GM23338 (cell line): ENCODE results near the gene SMAD3. TPM values are rescaled to one million over a fixed set of nuclear protein-coding genes. Genes with fewer than 3 reads are reported as not detected.

Experiments
- ATAC-seq: fragments of 200-7000 bp; cut with Tn5 transposase; 3 replicates; pipeline ENCODE4 v1.9.1; 2020
- DNase-seq: peaks from one replicate; pipeline ENCODE4 v3.0.0-alpha.2; 2015; ENCODE audit warnings: low spot score
- H2AFZ ChIP-seq: fragments of 200-600 bp; sonication (generic); 2 replicates; pipeline ENCODE4 v1.8.0; 2016; ENCODE audit warnings: antibody characterized with exemption, mild to moderate bottlenecking, moderate library complexity
- H3F3A ChIP-seq: fragments of 200-600 bp; sonication (generic); replicated peaks from 2 replicates; pipeline ENCODE4 v1.8.0; 2017; ENCODE audit warnings: antibody characterized with exemption, mixed run types, low read depth
- H3K27ac ChIP-seq: fragments of 200-600 bp; sonication (generic); 2 replicates; pipeline ENCODE4 v1.6.1; 2016; ENCODE audit warnings: low read depth
- H3K27me3 ChIP-seq: fragments of 200-600 bp; sonication (generic); 2 replicates; pipeline ENCODE4 v1.8.0; 2016; ENCODE audit warnings: mild to moderate bottlenecking, mixed run types, moderate library complexity; ENCODE audit not compliant: insufficient read depth
- H3K36me3 ChIP-seq: fragments of 200-600 bp; sonication (generic); 2 replicates; pipeline ENCODE4 v1.8.0; 2016; ENCODE audit warnings: mild to moderate bottlenecking; ENCODE audit not compliant: insufficient read depth
- H3K4me1 ChIP-seq: fragments of 200-600 bp; sonication (generic); 2 replicates; pipeline ENCODE4 v1.8.0; 2016; ENCODE audit warnings: mild to moderate bottlenecking, moderate library complexity; ENCODE audit not compliant: insufficient read depth
- H3K4me2 ChIP-seq: fragments of 200-600 bp; sonication (generic); 2 replicates; pipeline ENCODE4 v1.7.1; 2017; ENCODE audit warnings: mixed run types
- H3K4me3 ChIP-seq: fragments of 200-600 bp; sonication (generic); 2 replicates; pipeline ENCODE4 v1.6.1; 2016; ENCODE audit warnings: mixed run types
- H3K79me2 ChIP-seq: fragments of 200-600 bp; sonication (generic); replicated peaks from 2 replicates; pipeline ENCODE4 v1.8.0; 2017; ENCODE audit warnings: mild to moderate bottlenecking; ENCODE audit not compliant: insufficient read depth
- H3K9me2 ChIP-seq: fragments of 200-600 bp; sonication (generic); 2 replicates; pipeline ENCODE4 v1.8.0; 2017; ENCODE audit not compliant: insufficient read depth
- H4K20me1 ChIP-seq: fragments of 200-600 bp; sonication (generic); replicated peaks from 2 replicates; pipeline ENCODE4 v1.8.0; 2017; ENCODE audit warnings: mild to moderate bottlenecking; ENCODE audit not compliant: insufficient read depth
- H3K27ac Mint-ChIP-seq: 2 replicates; pipeline ENCODE4 v1.8.0; 2020; ENCODE audit warnings: inconsistent platforms, mild to moderate bottlenecking, moderate library complexity, mixed read lengths
- H3K27me3 Mint-ChIP-seq: 3 replicates; pipeline ENCODE4 v1.8.0; 2022; ENCODE audit warnings: low read depth, mild to moderate bottlenecking, moderate library complexity, mixed read lengths, inconsistent platforms; ENCODE audit not compliant: insufficient read depth, poor library complexity
- H3K36me3 Mint-ChIP-seq: 3 replicates; pipeline ENCODE4 v1.8.0; 2021; ENCODE audit warnings: low read depth, mild to moderate bottlenecking, inconsistent platforms, moderate library complexity, mixed read lengths
- H3K4me1 Mint-ChIP-seq: 3 replicates; pipeline ENCODE4 v1.8.0; 2020; ENCODE audit warnings: mild to moderate bottlenecking, inconsistent platforms, mixed read lengths
- H3K4me3 Mint-ChIP-seq: 3 replicates; pipeline ENCODE4 v1.8.0; 2021; ENCODE audit warnings: moderate library complexity, mild to moderate bottlenecking, inconsistent platforms, mixed read lengths
- H3K9me3 Mint-ChIP-seq: 3 replicates; pipeline ENCODE4 v1.8.0; 2020; ENCODE audit warnings: moderate library complexity, mild to moderate bottlenecking, inconsistent platforms, mixed read lengths
- CREB1 ChIP-seq: fragments of 250-450 bp; sonication (Bioruptor Pico); IDR thresholded peaks from 2 replicates; pipeline ENCODE4 v1.5.0; 2020; ENCODE audit warnings: low read depth, mild to moderate bottlenecking, moderate library complexity
- CTCF ChIP-seq, 2 experiments: fragments of 200-600 bp in 1 of 2; sonication (generic) in 1 of 2; conservative IDR thresholded peaks; 2 replicates each; pipeline versions ENCODE4 v1.5.1 to v1.6.1; 2016 to 2017; ENCODE audit warnings: antibody characterized with exemption in 2 of 2, low read depth in 2 of 2, mild to moderate bottlenecking in 2 of 2, moderate library complexity in 1 of 2
- EZH2 ChIP-seq: fragments of 200-600 bp; sonication (generic); IDR thresholded peaks from one replicate; pipeline ENCODE4 v1.8.0; 2017; ENCODE audit warnings: antibody characterized with exemption, mild to moderate bottlenecking, low read depth; ENCODE audit not compliant: unreplicated experiment
- EZH2phosphoT487 ChIP-seq: fragments of 200-600 bp; sonication (generic); IDR thresholded peaks from one replicate; pipeline ENCODE4 v1.8.1; 2018; ENCODE audit warnings: antibody characterized with exemption; ENCODE audit not compliant: unreplicated experiment
- JUNB ChIP-seq: IDR thresholded peaks from one replicate; pipeline ENCODE4 v1.6.1; 2016; ENCODE audit warnings: antibody characterized with exemption; ENCODE audit not compliant: unreplicated experiment
- STAT1 ChIP-seq: IDR thresholded peaks from one replicate; pipeline ENCODE4 v1.6.1; 2016; ENCODE audit warnings: antibody characterized with exemption; ENCODE audit not compliant: unreplicated experiment
- ZNF114 ChIP-seq: fragments of 250-450 bp; sonication (Bioruptor Pico); IDR thresholded peaks from 2 replicates; pipeline ENCODE4 v1.5.0; 2020; ENCODE audit warnings: mild to moderate bottlenecking, moderate library complexity
- ZNF331 ChIP-seq: fragments of 250-450 bp; sonication (Bioruptor Pico); IDR thresholded peaks from 2 replicates; pipeline ENCODE4 v1.5.0; 2020; ENCODE audit warnings: low read depth, mild to moderate bottlenecking, moderate library complexity
- polyA plus RNA-seq: library from polyadenylated mRNA; unstranded; fragments of >200 nt; fragmentation: Nextera tagmentation; extraction: Ambion mirVana; gene quantifications from 2 replicates; pipeline ENCODE4 v1.2.1, GENCODE V29; 2016
- total RNA-seq: library from RNA; depleted of rRNA; stranded (reverse); fragments of >200 nt; shearing (Covaris generic); gene quantifications from 2 replicates; pipeline ENCODE4 v1.2.3, GENCODE V29; 2014
- TF ChIP-seq, protein P1 (sequence below): IDR thresholded peaks from one replicate; pipeline ENCODE4 v1.6.1; 2018; ENCODE audit warnings: antibody characterized with exemption; ENCODE audit not compliant: unreplicated experiment

SMAD3 gene
- total and polyA plus RNA-seq, 2 experiments from 2014 or later = 4.9 to 11.6 TPM

- TF ChIP-seq ZNF114 (CRISPR knock-in tag) (no peak), JUNB (no peak), STAT1 (no peak), CTCF (conservative IDR thresholded peaks at IDR 0.05; ENCODE audit: low read depth in 2 of 2) (no peak), CREB1 (CRISPR knock-in tag) (no peak), ZNF331 (CRISPR knock-in tag) (no peak), EZH2 (no peak)
Observed at GRCh38 chr15:67049351-67050044, 15.9 kb upstream of the SMAD3 start (continued).

DNA sequence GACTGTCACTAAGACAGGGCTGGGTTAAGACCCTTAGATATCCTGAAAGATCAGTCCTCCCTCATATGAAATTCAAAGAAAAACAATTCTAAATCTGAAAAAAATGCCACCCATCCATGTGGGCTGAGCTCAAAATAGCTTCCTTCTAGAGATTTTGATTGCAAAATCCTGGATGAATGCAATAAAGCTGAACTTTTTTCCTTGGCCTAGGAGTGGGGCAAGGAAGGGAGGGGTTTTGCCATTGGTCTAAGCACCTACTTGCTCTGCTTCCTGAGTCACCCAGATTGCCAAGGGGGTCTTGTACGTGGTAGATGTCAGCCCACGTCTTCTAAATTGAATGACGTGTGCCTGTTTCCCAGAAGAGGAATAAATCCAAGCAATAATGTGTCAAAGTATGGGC, 15.3 kb upstream of the SMAD3 start:
- no peaks in the 10 kb centered on the region for H3K9me2 ChIP-seq
- H3K27ac ChIP-seq = no peak overlapping the region
- 0 out of 2 replicates have a peak, but pooled peaks cover 2% of the 10 kb centered on the region for H3F3A ChIP-seq
- Mint-ChIP-seq H3K4me1 (peaks cover 10% of the 10 kb centered on the region), H3K27ac (no peak overlapping the region), H3K4me3 (no peak overlapping the region), H3K36me3 (no peaks in the 10 kb centered on the region), H3K9me3 (no peaks in the 10 kb centered on the region), H3K27me3 (peaks cover 6% of the 10 kb centered on the region)
- H2AFZ ChIP-seq = no peak overlapping the region; the same call in 1 of the 2 replicates
- H3K36me3 ChIP-seq = no peaks in the 10 kb centered on the region
- no peak for DNase-seq
- H3K27me3 ChIP-seq = no peaks in the 10 kb centered on the region
- no peaks in the 10 kb centered on the region; the same call in 1 of the 2 replicates for H3K4me1 ChIP-seq
- TF ChIP-seq STAT1 = no peak
- no peaks in the 10 kb centered on the region for H4K20me1 ChIP-seq
- ATAC-seq = no peak
- no peak overlapping the region for H3K4me3 ChIP-seq
- H3K4me2 ChIP-seq = no peak overlapping the region
- H3K79me2 ChIP-seq = no peaks in the 10 kb centered on the region

DNA sequence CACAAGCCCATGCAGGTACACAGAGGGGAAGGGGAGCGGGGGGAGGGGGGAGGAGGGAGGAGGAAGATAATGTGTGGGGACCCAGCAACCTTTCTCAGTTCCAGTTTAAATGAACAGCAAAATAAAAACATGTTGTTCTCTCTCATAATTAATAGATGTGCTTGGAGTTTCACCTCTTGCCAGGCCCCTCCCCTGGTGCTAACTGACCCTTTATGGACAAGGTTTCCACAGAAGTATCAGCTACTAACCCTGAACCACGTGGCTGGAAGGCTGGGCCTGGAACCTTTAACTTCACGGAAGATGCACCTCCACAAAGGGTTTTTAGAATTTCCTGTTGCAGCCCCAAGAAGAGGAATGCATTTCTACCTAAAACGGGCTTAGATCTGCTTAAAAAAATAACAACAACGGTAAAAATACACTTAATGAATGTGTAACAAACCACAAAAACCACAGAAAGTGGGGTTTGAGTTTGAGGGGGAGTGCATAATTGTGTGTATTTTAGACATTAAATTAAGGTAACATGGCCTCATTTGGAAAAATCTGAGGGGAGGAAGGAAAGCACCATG, 14.8 kb upstream of the SMAD3 start:
- Histone ChIP-seq H3K9me2 (no peaks in the 10 kb centered on the region), H3K36me3 (no peaks in the 10 kb centered on the region), H3K4me1 (no peaks in the 10 kb centered on the region; the same call in 1 of the 2 replicates), H2AFZ (no peak overlapping the region), H3K27me3 (no peaks in the 10 kb centered on the region), H3K4me3 (no peak overlapping the region), H3F3A (no peaks in the 10 kb centered on the region), H3K4me2 (no peak overlapping the region), H4K20me1 (no peaks in the 10 kb centered on the region), H3K27ac (no peak overlapping the region), H3K79me2 (no peaks in the 10 kb centered on the region)
- H3K4me3 Mint-ChIP-seq = no peak overlapping the region
- H3K4me1 Mint-ChIP-seq = peaks cover 10% of the 10 kb centered on the region
- no peak for DNase-seq
- no peak for ATAC-seq
- no peak for TF ChIP-seq EZH2phosphoT487
- TF ChIP-seq, protein P1, sequence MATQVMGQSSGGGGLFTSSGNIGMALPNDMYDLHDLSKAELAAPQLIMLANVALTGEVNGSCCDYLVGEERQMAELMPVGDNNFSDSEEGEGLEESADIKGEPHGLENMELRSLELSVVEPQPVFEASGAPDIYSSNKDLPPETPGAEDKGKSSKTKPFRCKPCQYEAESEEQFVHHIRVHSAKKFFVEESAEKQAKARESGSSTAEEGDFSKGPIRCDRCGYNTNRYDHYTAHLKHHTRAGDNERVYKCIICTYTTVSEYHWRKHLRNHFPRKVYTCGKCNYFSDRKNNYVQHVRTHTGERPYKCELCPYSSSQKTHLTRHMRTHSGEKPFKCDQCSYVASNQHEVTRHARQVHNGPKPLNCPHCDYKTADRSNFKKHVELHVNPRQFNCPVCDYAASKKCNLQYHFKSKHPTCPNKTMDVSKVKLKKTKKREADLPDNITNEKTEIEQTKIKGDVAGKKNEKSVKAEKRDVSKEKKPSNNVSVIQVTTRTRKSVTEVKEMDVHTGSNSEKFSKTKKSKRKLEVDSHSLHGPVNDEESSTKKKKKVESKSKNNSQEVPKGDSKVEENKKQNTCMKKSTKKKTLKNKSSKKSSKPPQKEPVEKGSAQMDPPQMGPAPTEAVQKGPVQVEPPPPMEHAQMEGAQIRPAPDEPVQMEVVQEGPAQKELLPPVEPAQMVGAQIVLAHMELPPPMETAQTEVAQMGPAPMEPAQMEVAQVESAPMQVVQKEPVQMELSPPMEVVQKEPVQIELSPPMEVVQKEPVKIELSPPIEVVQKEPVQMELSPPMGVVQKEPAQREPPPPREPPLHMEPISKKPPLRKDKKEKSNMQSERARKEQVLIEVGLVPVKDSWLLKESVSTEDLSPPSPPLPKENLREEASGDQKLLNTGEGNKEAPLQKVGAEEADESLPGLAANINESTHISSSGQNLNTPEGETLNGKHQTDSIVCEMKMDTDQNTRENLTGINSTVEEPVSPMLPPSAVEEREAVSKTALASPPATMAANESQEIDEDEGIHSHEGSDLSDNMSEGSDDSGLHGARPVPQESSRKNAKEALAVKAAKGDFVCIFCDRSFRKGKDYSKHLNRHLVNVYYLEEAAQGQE = no peak
- no peaks in the 10 kb centered on the region for H3K36me3 Mint-ChIP-seq
- H3K9me3 Mint-ChIP-seq = no peaks in the 10 kb centered on the region
- H3K27me3 Mint-ChIP-seq = peaks cover 6% of the 10 kb centered on the region
- no peak overlapping the region for H3K27ac Mint-ChIP-seq
